Fibroblast of the aortic adventitia (primary cell): ENCODE measurements around the gene ACAP3. TPM values are rescaled to one million over a fixed set of nuclear protein-coding genes. Genes with fewer than 3 reads are reported as not detected.

ENCODE experiments used
- DNase-seq: peaks from one replicate; pipeline ENCODE4 v3.0.0-alpha.2; 2010; ENCODE audit warnings: low read depth
- H3K4me3 ChIP-seq: 2 replicates; pipeline ENCODE4 v1.5.1; 2011; ENCODE audit warnings: low read depth, mild to moderate bottlenecking, control low read depth, low read length, moderate library complexity
- CTCF ChIP-seq: IDR thresholded peaks from 2 replicates; pipeline ENCODE4 v1.5.1; 2011; ENCODE audit warnings: mild to moderate bottlenecking, low read length, control low read depth, inconsistent platforms; ENCODE audit not compliant: insufficient read depth
- total RNA-seq: library from RNA; depleted of rRNA; stranded (reverse); fragments of >200 nt; gene quantifications from 2 replicates; pipeline ENCODE4 v1.2.3, GENCODE V29; 2012; ENCODE audit warnings: low replicate concordance

ACAP3 gene
- total RNA-seq, 1 donor = 43.2 TPM

- H3K4me3 ChIP-seq = no peak overlapping the region
- TF ChIP-seq CTCF = no peak
- DNase-seq = no peak
Observed at GRCh38 chr1:1247341-1247913, 60.3 kb downstream of the ACAP3 start.

- DNase-seq = no peak
- no peak for TF ChIP-seq CTCF
- no peak within 1 kb of the TSS for H3K4me3 ChIP-seq
Observed at GRCh38 chr1:1246577-1247340, 61.0 kb downstream of the ACAP3 start, which contains the start of gene C1QTNF12. Gene C1QTNF12, minus strand, starts transcription at chr1:1246722. Its CDS starts 32 bp downstream, at chr1:1246690.

- DNase-seq = no peak
- no peak for TF ChIP-seq CTCF
- no peak overlapping the region for H3K4me3 ChIP-seq
Observed at GRCh38 chr1:1245817-1246576, 61.7 kb downstream of the ACAP3 start.

GRCh38 chr1:1245178-1245816 lies 62.4 kb downstream of the ACAP3 start:
- no peak for DNase-seq
- TF ChIP-seq CTCF = no peak
- no peak overlapping the region for H3K4me3 ChIP-seq

GRCh38 chr1:1244192-1244811 lies 63.4 kb downstream of the ACAP3 start:
- DNase-seq = no peak
- H3K4me3 ChIP-seq = no peak overlapping the region
- no peak for TF ChIP-seq CTCF

- DNase-seq = no peak
- no peak for TF ChIP-seq CTCF
- no peak overlapping the region for H3K4me3 ChIP-seq
Observed at GRCh38 chr1:1243807-1244191, 63.9 kb downstream of the ACAP3 start.
